ENCODE measurements around the gene KPNA4.

DNA sequence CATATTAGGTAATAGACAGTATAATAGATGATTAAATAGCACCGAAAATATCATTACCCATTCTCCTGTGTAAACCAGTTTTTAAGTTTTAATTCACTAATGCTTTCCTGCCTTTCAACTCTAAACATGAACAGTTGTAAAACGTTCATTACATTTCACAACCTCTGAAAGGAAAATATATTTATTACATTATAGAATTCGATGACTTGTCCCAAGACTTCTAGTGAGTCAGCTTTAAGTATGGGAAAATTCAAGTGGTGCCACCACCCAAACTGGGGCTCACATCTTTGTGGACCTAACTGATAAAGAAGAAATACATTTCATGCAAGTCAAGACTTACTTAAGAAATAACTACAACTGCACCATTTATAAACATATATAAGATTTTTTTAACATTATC is 117.8 kb downstream of the KPNA4 start:
- TF ChIP-seq POLR2A (IDR thresholded peaks at IDR 0.05): no peak
- TF ChIP-seq, protein P1, sequence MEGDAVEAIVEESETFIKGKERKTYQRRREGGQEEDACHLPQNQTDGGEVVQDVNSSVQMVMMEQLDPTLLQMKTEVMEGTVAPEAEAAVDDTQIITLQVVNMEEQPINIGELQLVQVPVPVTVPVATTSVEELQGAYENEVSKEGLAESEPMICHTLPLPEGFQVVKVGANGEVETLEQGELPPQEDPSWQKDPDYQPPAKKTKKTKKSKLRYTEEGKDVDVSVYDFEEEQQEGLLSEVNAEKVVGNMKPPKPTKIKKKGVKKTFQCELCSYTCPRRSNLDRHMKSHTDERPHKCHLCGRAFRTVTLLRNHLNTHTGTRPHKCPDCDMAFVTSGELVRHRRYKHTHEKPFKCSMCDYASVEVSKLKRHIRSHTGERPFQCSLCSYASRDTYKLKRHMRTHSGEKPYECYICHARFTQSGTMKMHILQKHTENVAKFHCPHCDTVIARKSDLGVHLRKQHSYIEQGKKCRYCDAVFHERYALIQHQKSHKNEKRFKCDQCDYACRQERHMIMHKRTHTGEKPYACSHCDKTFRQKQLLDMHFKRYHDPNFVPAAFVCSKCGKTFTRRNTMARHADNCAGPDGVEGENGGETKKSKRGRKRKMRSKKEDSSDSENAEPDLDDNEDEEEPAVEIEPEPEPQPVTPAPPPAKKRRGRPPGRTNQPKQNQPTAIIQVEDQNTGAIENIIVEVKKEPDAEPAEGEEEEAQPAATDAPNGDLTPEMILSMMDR (IDR thresholded peaks at IDR 0.05): no peak
